GM19395 (cell line): ENCODE measurements around the gene PLCD4.

ENCODE experiments used
- ATAC-seq: cut with Tn5 transposase; IDR thresholded peaks from one replicate; pipeline ENCODE4 v1.9.1; 2021; ENCODE audit warnings: mild to moderate bottlenecking, moderate library complexity; ENCODE audit not compliant: unreplicated experiment

The PLCD4 gene

DNA sequence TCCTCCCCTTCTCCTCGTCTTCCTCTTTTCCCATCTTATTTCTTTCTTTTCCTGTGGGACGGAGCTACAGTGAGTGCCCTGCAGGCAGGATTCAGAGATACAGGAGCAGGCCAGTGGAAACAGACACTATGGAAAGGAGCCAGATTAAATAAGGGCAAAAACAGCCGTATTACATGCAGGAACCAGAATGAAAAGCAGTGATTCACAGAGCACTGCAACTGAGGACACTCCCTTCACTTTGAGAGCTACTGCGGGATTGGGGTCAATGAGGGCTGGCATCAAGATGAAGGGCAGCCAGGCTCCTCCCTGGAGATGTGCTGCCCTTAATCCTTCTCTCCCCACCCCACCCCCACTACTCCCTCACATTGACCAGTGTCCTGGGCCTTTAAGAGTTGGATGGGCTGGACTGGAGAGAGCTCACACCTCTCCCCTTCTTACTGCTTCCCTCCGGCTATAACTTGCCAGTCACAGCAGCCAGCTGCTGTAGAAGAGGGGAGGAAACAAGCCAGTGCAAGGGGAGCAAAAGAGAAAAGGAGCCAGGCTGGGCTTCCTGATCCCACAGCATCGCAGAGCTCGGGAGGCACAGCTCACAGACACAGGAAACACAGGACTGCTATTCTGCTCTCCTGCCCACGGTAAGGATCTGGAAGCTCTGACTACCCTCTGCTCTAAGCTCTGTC lies at the start of gene PLCD4:
PLCD4 (plus strand) TSS at position 464 of the 680 bp plus-strand sequence. CDS start 7,841 bp downstream, outside the sequence.
- no peak for ATAC-seq

DNA sequence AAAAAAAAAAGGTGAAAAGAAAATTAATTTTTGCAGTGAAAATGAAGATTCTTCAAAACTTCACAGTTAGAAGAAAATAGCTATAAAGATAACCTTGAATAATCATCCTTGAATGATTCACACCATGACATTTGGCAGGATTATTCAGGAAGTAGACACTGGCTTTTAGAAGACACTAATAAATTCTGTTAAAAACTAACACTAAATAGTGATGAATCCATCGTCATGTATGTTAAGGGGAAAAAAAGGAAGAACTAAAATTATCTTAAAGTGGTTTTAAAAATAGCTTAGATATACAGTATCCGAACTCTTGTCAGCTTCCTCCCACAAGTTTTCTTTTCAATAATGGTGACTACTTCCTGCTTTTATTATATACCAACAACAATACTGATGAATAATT lies 49.8 kb upstream of the PLCD4 start:
- ATAC-seq: no peak

DNA sequence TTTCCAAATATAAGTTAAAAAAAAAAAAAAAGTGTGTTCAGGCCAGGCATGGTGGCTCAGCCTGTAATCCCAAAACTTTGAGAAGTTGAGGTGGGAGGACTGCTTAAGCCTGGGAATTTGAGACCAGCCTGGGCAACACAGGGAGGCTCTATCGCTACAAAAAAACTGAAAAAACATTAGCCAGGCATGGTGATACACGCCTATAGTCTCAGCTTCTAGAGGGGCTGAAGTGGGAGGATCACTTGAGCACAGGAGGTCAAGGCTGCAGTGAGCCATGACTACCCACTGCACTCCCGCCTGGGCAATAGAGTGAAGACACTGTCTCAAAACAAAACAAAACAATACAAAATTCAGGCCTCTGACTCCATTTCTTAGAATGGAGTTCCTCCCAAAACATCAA lies 48.7 kb upstream of the PLCD4 start:
- no peak for ATAC-seq

DNA sequence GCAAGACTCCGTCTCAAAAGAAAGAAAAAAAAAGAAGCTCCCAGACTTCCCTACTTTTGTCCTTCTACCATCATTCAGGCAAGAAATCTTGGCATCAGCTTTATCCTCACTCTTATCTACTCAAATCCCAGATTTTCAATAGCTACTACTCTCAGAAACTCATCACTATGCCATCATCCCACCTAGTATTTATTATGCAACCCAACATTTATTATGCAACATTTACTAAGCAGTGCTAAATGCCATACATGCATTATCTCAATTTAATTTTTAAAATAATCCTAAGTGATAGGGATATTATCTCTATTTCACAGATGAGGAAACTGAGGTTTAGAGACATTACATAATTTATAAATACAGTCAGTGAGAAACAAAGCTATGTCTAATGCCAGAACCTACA lies 43.6 kb upstream of the PLCD4 start:
- no peak for ATAC-seq

DNA sequence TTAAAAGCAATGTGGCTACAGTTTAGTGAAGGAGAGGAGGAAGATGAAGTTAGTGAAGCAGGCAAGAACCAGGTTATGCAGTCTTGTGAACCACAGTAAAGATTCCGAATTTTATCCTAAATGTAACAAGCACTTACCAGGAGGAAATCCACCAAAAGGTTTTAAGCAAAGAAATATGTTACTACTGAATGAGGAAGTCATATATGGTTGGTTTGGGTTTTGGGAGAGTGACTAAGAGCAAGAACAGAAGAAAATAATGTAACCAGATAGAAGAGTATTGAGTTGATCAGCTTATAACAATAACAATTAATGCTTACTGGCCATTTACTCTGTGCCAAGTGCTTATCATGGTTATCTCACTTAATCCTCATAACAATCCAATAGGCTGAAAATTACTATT lies 41.4 kb upstream of the PLCD4 start:
- ATAC-seq: no peak

DNA sequence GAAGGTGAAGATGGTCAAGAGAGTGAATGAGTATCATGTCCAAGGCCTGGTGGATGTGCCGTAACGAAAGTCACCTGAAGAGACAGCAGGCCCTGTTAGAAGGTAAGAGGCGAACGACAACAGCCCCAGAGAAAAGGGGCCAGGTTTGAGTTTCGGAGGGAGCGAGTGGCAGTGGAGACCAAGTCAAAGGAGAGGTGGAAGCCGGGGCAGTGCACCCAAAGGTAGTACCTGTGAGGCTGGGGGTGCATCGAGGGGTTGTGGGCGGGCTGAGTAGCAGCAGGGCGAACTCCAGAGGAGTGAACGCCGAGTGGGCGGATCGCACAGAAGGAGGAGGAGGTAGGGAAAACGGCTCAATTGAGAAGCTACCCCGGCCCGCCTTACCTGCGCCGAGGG lies 39.9 kb upstream of the PLCD4 start:
- peak; percentile 49 for ATAC-seq

DNA sequence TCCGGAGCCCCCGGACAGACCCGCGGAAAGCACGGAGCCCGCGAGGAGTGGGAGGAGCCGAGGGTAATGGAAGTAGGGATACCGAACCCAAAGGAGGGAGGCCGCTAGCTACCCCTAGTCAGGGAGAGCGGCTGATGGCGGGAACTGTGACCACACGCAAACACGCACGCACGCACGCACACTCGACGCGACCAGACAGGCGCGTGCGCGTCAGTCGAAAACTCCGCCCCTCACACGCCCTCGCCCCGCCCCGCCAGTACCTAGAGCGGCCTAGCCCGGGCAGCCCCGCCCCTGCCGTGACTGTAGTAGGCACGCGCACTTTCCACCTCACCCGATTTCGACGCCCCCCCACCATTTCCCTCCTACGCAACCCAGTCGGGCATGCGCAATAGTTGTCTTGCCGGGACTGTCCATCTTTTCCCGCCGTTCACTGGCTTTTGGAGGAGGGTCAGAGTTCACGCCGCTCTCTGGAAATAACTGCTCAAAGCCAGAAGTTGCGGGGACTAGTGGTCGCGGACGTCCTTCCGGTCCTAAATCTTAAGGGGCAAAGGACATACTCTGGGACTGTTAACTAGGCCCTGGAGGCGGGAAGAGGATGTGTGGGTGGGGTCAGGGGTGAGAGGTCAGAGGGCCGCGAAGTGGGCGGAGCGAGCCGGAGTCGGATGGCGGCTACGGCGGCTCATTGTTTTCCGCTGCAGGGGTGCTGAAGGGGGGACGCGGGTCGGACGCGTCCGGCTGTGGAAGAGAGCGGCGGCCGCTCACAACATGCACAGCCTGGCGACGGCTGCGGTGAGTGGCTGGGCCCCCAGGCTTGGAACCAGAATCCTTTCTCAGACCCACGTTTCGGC lies 39.3 kb upstream of the PLCD4 start, which contains the start of the genes CNOT9 and USP37:
CNOT9 (plus strand) TSS at position 650 of the 848 bp plus-strand sequence; CDS start at position 766, 116 bp downstream.
USP37 (minus strand) TSS at position 162 of the 848 bp plus-strand sequence. CDS start 9,698 bp downstream, outside the sequence.
- peak; percentile 72 for ATAC-seq

DNA sequence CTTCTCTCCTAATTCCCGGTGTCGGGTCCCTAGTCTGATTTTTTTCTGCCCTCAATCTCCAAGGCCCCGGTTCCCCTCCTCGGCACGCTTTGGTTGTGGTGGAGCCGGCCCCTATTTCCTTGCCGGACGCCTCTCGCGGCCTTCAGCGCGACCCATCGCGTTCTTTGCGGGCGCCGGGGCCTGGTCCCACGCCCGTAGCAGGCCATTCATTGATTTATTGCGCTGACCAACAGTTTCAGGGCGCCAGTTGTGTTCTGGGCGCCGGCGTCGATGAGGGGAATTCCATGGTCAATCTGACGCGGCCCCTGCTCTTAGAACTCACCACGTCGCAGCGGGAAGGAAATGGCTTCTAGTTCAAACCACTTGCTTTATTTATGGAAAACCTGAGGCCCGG lies 38.7 kb upstream of the PLCD4 start:
- ATAC-seq: peak; percentile 27

DNA sequence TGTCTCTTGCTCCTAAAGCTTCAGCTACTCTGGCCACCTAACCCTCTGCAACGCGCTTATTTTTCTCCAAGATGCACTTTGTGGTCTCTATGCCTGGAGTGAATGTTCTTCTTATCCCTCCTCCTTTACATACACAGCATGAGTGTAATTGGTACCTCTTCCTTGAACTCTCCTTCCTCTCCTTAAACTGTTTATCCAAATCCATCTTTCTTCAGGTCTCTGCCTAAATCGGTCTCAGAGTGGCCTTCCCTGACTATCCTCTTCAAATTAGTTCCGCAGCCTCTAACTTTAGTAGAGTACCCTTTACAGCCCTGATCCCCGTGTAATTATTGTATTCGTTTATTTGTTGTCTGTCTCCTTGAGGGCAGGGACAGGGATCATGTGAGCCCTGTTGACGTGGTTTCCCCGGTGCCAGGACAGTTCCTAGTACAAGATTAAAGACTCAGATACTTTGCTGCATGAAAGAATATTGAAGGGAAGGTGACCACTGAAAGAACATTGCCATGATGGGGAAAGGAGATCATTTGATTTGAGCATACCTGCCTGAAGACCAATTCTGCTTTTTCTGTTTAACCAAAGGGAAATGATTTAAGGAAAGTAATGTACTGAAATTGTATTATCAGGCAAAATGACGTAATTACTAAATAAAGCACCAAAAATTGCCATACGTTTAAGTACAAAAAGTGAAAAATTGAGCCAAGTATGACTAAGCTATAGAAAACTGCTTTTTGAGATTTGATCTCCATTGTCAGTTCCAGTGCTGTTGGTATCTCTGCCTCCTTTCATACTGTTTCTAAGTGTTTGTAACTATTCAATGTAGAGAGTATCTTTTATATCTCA lies 37.8 kb upstream of the PLCD4 start:
- ATAC-seq: no peak

DNA sequence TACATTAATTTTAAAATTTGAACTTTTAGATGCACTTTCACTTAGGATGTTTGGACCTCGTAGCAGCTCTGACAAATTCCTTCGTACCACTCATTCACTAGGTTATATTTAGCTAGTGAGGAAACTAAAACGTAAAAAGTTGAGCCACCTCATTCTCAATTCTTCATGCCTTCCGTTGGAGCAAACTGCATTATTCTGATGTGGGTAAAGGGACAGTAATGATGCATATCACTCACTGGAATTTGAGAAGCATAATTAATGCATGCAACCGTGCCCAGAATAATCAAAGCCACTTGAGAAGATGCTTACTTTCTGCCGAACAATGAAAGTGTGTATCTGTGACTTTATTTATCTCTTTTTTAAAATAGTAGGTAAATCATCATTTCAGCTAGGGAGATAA lies 36.8 kb upstream of the PLCD4 start:
- ATAC-seq: no peak

DNA sequence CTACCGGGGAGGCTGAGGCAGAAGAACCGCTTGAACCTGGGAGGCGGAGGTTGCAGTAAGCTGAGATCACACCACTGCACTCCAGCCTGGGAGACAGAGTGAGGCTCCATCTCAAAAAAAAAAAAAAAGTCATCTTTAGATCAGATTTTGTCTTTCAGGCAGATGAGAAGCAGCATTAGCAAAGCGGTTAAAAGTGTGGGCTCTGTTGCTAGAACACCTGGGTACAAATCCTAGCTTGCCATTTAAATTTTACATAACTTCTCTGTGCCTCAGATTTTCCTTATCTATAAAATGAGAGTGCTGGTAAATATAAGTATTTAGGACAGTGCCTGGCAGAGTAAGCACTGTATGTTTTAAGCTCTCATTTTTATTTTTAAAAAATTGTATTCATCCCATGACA lies 30.8 kb upstream of the PLCD4 start:
- ATAC-seq: no peak

DNA sequence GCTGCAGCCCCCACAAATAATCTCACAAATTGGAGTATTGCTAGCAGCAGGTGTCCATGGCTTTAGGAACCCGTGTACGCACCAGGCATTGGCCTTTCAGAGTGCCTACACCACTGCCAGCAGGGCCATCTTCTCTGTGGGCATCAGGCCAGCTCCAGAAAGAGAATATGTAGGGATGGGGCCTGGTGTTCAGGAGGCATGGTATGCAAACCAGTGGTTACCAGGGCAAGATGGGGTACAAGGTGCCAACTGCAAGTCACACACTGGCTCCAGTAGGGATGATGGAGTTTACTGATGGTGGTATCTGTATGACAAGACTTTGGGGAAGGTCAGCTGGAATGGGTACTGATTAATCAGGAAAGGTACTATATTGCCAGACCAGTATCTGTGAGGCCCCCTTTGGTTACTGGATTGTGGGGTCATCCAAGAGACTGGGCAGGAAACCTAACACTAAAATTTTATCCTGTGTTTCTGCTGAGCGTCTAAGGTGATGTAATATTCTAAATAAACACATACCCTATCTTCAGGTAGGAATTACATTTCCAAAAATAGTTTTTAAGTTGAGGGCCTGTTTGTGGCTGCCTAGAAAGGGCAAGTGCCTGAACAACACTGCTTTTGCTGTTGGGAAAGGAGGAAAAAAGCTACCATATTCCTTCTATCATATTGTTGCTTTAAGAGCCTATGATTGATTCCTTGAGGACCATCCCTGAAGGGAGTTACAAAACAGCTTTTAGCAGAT lies 30.0 kb upstream of the PLCD4 start:
- ATAC-seq: no peak

DNA sequence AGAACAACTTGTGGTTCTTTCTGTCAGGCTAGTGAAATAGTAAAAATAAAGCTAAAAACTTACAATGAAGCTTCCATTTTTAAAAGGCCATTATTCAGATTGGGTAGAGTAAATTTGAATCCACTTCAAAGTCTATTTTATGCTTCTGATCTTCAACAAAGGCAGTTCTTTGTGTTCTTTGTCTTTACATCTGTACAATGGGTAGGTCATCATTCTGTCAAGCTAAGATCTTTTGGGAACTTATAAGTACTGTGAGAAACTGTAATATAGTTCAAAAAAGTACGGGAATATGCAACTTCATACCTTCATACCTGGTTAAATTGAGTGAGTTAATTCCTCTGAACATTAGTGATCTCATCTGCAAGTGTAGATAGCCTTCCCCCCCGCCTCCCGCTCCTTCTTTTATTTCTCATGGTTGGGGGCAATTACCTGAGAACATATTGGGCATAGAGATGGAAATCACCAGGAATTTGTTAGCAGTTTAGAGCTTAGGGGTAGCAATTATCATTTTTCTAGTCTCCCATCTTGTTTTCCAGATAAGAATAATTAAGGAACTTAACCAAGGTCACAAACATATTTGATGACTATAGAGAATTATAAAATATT lies 29.3 kb upstream of the PLCD4 start:
- ATAC-seq: no peak

DNA sequence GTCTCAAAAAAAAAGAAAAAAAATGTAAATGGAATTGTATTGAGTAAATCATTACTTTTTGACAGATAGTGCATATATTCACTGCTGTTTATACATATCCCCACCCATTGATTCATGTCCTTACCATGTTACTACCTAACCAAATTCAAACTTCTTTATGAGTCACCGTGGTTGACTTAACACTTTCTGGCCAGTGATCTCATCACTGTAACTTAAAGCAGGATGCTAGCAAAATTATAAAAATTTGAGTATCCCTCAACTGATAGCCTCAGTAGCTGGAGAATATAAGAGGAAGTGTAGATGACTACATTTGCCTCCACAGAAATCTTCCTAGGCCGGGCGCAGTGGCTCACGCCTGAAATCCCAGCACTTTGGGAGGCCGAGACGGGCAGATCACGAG lies 25.6 kb upstream of the PLCD4 start:
- no peak for ATAC-seq

DNA sequence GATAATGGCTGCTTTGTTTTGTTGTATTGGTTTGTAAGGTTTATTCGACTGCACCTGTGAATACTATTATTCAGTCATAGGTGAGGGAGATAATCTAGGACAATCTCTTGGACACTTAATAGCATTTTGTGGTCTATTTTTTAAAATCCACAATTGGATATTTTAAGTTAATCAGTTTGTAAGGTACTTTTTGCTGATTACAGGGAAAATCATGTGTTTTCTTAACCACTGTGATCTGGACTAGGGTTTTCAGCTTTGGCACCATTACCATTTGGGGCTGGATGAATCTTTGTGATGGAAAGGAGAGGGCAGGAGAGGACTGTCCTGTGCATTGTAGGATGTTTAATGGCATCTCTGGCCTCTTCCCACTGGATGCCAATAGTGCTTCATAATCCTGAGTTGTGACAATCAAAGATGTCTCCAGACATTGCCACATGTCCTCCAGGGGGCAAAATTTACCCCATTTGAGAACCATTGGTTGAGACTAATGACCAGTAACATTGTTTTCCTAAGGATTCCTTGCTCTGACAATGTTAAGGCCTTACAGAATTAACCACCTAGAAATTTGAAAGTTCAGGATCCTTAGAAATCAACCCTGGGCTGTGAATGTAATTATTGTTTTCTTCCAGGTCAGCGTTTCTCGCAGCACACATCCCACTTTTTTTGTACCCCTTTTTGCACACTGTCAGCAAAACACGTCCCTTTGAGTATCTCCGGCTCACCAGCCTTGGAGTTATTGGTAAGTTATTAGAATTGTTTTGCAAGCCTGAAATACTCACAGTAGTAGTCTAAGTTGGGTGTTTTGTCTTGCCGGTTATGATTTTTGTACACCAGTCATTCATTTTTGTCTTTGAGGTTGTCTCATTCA lies 23.5 kb upstream of the PLCD4 start:
- no peak for ATAC-seq

DNA sequence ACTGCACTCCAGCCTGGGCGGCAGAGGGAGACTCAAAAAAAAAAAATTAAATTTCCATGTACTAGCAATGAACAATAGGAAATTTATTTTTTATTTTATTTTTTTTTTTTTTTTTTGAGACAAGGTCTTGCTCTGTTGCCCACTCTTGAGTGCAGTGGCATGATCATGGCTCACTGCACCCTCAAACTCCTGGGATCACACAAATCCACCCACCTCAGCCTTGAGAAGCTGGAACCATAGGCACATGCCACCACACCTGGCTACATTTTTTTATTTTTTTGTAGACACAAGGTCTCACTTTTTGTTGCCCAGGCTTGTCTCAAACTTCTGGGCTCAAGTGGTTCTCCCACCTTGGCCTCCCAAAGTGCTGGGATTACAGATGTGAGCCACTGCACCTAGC lies 22.2 kb upstream of the PLCD4 start:
- no peak for ATAC-seq

DNA sequence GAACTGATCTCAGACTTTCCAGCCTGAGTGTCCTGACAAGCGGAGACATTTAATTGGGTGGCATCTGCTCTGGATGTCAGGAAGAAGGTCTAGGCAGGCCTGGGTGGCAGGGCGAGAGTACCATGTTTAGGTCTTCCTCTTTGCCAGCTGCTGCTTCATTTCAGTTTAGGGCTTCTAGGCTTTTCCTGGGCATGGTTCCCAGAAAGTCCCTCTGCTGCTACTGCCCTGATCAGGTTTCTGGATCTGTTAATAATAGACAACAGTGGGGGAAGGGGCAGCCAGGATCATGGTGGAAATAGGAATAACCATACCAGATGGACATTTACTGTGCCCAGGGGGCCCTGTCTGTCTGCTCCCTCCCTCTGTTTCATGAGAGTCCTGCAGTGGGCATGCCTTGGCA lies 2.3 kb upstream of the PLCD4 start:
- ATAC-seq: no peak

DNA sequence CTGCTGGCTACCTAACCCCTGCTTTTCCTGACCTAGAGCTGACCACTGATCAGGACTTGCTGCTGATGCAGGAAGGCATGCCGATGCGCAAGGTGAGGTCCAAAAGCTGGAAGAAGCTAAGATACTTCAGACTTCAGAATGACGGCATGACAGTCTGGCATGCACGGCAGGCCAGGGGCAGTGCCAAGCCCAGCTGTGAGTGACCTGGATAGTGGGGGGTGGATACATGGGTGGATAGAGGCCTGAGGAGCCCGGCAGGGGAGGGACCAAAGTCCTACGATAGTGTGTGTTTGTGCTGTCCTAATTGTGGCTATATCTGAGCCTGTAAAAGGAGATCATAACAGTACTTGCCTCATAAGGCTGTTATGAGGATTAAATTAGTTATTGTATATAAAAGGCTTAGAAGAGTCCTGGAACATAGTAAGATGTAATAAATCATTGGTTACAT lies 8.2 kb downstream of the PLCD4 start:
- no peak for ATAC-seq
